Measurements from ENCODE around the gene GADD45B.
A peak's percentile ranks its signal among the peaks of the same experiment; 100 is the strongest.
"Not testable (repeated sequence)": the region's sequence is repeated elsewhere in the genome, so short reads cannot be mapped to it uniquely, and the experiment has no call there.

The GADD45B gene

GRCh38 chr19:2491130-2491801, 15.3 kb downstream of the GADD45B start:
- H3K4me3 ChIP-seq (ENCODE audit: low read depth, low read length), result no peak overlapping the region
- TF ChIP-seq CTCF (IDR thresholded peaks at IDR 0.05; ENCODE audit: insufficient read depth, low read length, missing control alignments), result no peak
- POLR2A ChIA-PET, result interaction anchor here (0.5 to 6.9 kb wide), 6 partner anchors 11 to 120 kb away, joined by 3 to 79 read pairs (median 4); partner anchors contain the start of gene GADD45B
- DNase-seq (ENCODE audit: low read depth, low spot score), result peak; percentile 90
- CTCF ChIA-PET, result interaction anchor here (0.9 to 1.3 kb wide), 2 partner anchors 15 to 88 kb away, joined by 3 to 5 read pairs; partner anchors contain the start of gene GADD45B

- TF ChIP-seq CTCF (IDR thresholded peaks at IDR 0.05; ENCODE audit: insufficient read depth, low read length, missing control alignments), result no peak
- ChIA-PET POLR2A (interaction anchor here (6.9 kb wide), 1 partner anchor 16 kb away, joined by 79 read pairs; the partner anchor contains the start of gene GADD45B), CTCF (interaction anchor here (0.7 to 2.1 kb wide), 3 partner anchors 17 to 257 kb away, joined by 3 to 7 read pairs (median 3); no protein-coding TSS in a partner anchor)
- no peak overlapping the region for H3K4me3 ChIP-seq (ENCODE audit: low read depth, low read length)
- no peak for DNase-seq (ENCODE audit: low read depth, low spot score)
These were observed 16.9 kb downstream of the GADD45B start for GRCh38 chr19:2492870-2493269.

GRCh38 chr19:2493448-2493847, 17.5 kb downstream of the GADD45B start:
- H3K4me3 ChIP-seq (ENCODE audit: low read depth, low read length), result peak overlapping the region; percentile 65
- CTCF ChIA-PET, result interaction anchor here (1.1 to 2.1 kb wide), 3 partner anchors 15 to 117 kb away, joined by 3 to 7 read pairs (median 3); no protein-coding TSS in a partner anchor
- POLR2A ChIA-PET, result interaction anchor here (0.7 to 3.1 kb wide), 5 partner anchors 15 to 110 kb away, joined by 3 to 59 read pairs (median 3); partner anchors contain the start of gene GADD45B
- not testable (repeated sequence) for DNase-seq (ENCODE audit: low read depth, low spot score)

- POLR2A ChIA-PET, result interaction anchor here (0.6 to 3.1 kb wide), 7 partner anchors 16 to 109 kb away, joined by 3 to 59 read pairs (median 3); partner anchors contain the start of gene GADD45B
- TF ChIP-seq CTCF (IDR thresholded peaks at IDR 0.05; ENCODE audit: insufficient read depth, low read length, missing control alignments), result no peak
- DNase-seq (ENCODE audit: low read depth, low spot score), result no peak
- CTCF ChIA-PET, result interaction anchor here (1.4 to 2.1 kb wide), 2 partner anchors 16 to 117 kb away, joined by 3 to 7 read pairs; no protein-coding TSS in a partner anchor
- H3K4me3 ChIP-seq (ENCODE audit: low read depth, low read length), result peak overlapping the region; percentile 65
These were observed 18.1 kb downstream of the GADD45B start for GRCh38 chr19:2494084-2494446.

GRCh38 chr19:2494447-2495129, 18.7 kb downstream of the GADD45B start:
- ChIA-PET POLR2A (interaction anchor here (0.6 to 3.1 kb wide), 10 partner anchors 16 to 117 kb away, joined by 3 to 59 read pairs (median 3); partner anchors contain the start of gene GADD45B), CTCF (interaction anchor here (1.2 to 1.4 kb wide), 2 partner anchors 17 to 18 kb away, joined by 3 read pairs; no protein-coding TSS in a partner anchor)
- TF ChIP-seq CTCF (IDR thresholded peaks at IDR 0.05; ENCODE audit: insufficient read depth, low read length, missing control alignments), result no peak
- no peak for DNase-seq (ENCODE audit: low read depth, low spot score)
- H3K4me3 ChIP-seq (ENCODE audit: low read depth, low read length), result peak overlapping the region; percentile 65

- CTCF ChIA-PET, result interaction anchor here (1.2 to 2.2 kb wide), 3 partner anchors 19 to 116 kb away, joined by 3 to 8 read pairs (median 5); no protein-coding TSS in a partner anchor
- DNase-seq (ENCODE audit: low read depth, low spot score), result no peak
- POLR2A ChIA-PET, result interaction anchor here (0.8 to 3.1 kb wide), 4 partner anchors 19 to 116 kb away, joined by 3 to 59 read pairs (median 4); partner anchors contain the start of gene GADD45B
- H3K4me3 ChIP-seq (ENCODE audit: low read depth, low read length), result peak overlapping the region; percentile 65
- TF ChIP-seq CTCF (IDR thresholded peaks at IDR 0.05; ENCODE audit: insufficient read depth, low read length, missing control alignments), result no peak
These were observed 19.3 kb downstream of the GADD45B start for GRCh38 chr19:2495130-2495641.
